AG04450 (cell line): ENCODE data around the gene SLC44A1. TPM values are rescaled to one million over a fixed set of nuclear protein-coding genes. Genes with fewer than 3 reads are reported as not detected.

Source experiments
- CTCF ChIA-PET: fragments of 300-600, 350-600 bp; formaldehyde crosslinking; extraction: SDS; loops from one replicate; lab custom pipeline; 2022; ENCODE audit warnings: antibody characterized with exemption, inconsistent platforms; lab: Charles Lee
- POLR2A ChIA-PET: fragments of 350-600 bp; formaldehyde crosslinking; extraction: SDS; loops from one replicate; lab custom pipeline; 2021; ENCODE audit warnings: antibody characterized with exemption, inconsistent platforms; lab: Yijun Ruan, JAX
- DNase-seq: peaks from one replicate; pipeline ENCODE4 v3.0.0-alpha.2; 2011; ENCODE audit warnings: low read depth, low spot score
- H3K27ac ChIP-seq: one replicate; pipeline ENCODE4 v1.5.1; 2012; ENCODE audit warnings: low read depth, low read length, control low read depth
- H3K27me3 ChIP-seq: one replicate; pipeline ENCODE4 v1.6.0; 2012; ENCODE audit warnings: low read length; ENCODE audit not compliant: control insufficient read depth, insufficient read depth
- H3K4me3 ChIP-seq: 2 replicates; pipeline ENCODE4 v1.5.1; 2011; ENCODE audit warnings: mild to moderate bottlenecking, low read depth, low read length, control low read depth
- H3K9me3 ChIP-seq: 2 replicates; pipeline ENCODE4 v1.5.1; 2012; ENCODE audit warnings: low read length; ENCODE audit not compliant: control insufficient read depth, insufficient read depth
- polyA plus RNA-seq: library from polyadenylated mRNA; depleted of rRNA; stranded (reverse); fragments of >200 nt; gene quantifications from 2 replicates; pipeline ENCODE4 v1.2.3, GENCODE V29; 2011
- TF ChIP-seq, protein P1 (sequence below): IDR thresholded peaks from 2 replicates; pipeline ENCODE4 v1.5.1; 2011; ENCODE audit warnings: low read depth, low read length, control low read depth, inconsistent platforms

The SLC44A1 gene
- polyA plus RNA-seq, 1 experiment, result 15.6 TPM

DNA sequence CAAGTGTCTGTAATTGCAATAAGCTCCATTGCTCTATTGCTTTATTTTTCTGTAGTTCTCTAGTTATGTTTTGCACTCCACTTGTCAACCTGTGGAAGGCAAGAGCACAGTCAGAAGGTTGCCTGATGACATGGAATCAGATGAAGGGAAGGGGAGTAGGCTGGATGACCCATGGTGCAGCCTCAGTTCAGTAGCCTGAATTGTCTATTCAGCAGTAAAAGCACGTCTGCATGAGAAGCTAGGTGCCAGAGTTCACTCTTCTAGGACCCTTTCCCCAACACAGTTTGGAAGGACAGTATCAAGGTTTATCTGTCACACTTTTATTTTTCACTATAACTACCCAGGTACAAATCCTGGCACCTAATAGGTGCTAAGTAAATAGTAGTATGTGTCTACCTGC lies 39.3 kb downstream of the SLC44A1 start:
- H3K27ac ChIP-seq, result no peak overlapping the region
- TF ChIP-seq, protein P1, sequence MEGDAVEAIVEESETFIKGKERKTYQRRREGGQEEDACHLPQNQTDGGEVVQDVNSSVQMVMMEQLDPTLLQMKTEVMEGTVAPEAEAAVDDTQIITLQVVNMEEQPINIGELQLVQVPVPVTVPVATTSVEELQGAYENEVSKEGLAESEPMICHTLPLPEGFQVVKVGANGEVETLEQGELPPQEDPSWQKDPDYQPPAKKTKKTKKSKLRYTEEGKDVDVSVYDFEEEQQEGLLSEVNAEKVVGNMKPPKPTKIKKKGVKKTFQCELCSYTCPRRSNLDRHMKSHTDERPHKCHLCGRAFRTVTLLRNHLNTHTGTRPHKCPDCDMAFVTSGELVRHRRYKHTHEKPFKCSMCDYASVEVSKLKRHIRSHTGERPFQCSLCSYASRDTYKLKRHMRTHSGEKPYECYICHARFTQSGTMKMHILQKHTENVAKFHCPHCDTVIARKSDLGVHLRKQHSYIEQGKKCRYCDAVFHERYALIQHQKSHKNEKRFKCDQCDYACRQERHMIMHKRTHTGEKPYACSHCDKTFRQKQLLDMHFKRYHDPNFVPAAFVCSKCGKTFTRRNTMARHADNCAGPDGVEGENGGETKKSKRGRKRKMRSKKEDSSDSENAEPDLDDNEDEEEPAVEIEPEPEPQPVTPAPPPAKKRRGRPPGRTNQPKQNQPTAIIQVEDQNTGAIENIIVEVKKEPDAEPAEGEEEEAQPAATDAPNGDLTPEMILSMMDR, result no peak
- H3K4me3 ChIP-seq, result no peak overlapping the region
- CTCF ChIA-PET, result interaction anchor here (0.5 to 0.7 kb wide), 2 partner anchors 8 to 161 kb away, joined by 3 to 4 read pairs; no protein-coding TSS in a partner anchor
- no peaks in the 10 kb centered on the region for H3K9me3 ChIP-seq
- POLR2A ChIA-PET, result no interaction called here
- DNase-seq, result no peak
- H3K27me3 ChIP-seq, result no peaks in the 10 kb centered on the region

DNA sequence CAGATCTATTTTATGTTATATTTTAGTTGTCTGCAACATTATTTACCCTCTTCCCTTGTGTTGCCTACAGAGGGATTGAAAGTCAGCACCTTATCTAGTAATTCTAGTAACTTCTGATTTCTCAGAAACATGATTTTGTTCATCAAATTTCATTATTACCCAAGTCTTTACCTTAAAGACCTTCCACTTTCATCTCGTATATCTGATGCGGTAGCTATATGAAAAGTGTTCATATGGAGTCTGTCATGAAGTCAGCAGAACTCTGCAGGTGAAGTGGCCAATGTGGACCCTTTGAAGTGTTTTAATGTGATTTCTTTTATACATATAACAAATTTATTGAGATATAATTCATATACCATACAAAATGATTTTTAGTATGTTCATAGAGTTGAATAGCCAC lies 40.0 kb downstream of the SLC44A1 start:
- TF ChIP-seq, protein P1, result no peak
- H3K4me3 ChIP-seq, result no peak overlapping the region
- no peak for DNase-seq
- CTCF ChIA-PET, result interaction anchor here (0.5 to 0.7 kb wide), 2 partner anchors 9 to 160 kb away, joined by 3 to 4 read pairs; no protein-coding TSS in a partner anchor
- POLR2A ChIA-PET, result no interaction called here
- no peak overlapping the region for H3K27ac ChIP-seq
- H3K9me3 ChIP-seq, result no peaks in the 10 kb centered on the region
- H3K27me3 ChIP-seq, result no peaks in the 10 kb centered on the region

DNA sequence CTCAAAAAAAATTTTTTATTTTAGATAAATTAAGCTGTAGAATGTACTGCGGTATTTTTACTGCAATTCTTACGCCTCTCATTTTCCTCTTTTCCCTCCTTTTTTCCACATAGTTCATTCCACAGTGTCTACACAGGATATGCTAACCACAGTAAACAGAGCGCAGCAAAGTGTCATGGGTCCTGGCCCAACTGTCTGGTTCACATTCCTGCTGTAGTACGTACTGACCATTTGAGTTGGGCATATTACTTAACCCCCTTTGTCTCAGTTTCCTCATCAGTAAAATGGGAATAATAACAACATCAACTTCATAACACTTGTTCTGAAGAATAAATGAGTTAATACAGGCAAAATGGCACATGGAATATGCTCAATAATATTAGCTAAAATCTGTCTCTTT lies 41.6 kb downstream of the SLC44A1 start:
- CTCF ChIA-PET, result no interaction called here
- DNase-seq, result no peak
- no peak overlapping the region for H3K27ac ChIP-seq

DNA sequence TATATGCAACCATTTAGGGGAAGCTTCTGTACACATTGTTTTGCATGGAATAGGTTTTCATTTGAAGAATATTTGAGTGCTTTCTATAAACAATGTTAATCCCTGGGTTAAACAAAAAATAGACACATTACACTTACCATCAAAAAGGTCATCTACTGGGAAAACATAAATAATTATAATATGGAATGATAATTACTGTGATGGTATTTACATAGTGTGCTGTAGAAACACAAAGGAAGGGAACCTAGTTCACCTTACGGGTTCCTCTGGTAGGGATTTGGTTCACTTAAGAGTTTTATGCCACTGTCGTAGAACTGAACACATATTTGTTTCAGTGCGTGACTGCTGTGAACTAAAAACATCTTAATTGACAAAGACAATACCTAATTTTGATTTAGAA lies 44.9 kb downstream of the SLC44A1 start:
- TF ChIP-seq, protein P1, result no peak
- CTCF ChIA-PET, result no interaction called here
- Histone ChIP-seq H3K4me3 (no peak overlapping the region), H3K27ac (no peak overlapping the region), H3K9me3 (no peaks in the 10 kb centered on the region), H3K27me3 (no peaks in the 10 kb centered on the region)
- POLR2A ChIA-PET, result no interaction called here
- DNase-seq, result no peak

More for the DNA sequence above, 41.6 kb downstream of the SLC44A1 start:
- H3K9me3 ChIP-seq, result no peaks in the 10 kb centered on the region
- POLR2A ChIA-PET, result no interaction called here
- H3K27me3 ChIP-seq, result no peaks in the 10 kb centered on the region
- TF ChIP-seq, protein P1, result no peak
- no peak overlapping the region for H3K4me3 ChIP-seq

DNA sequence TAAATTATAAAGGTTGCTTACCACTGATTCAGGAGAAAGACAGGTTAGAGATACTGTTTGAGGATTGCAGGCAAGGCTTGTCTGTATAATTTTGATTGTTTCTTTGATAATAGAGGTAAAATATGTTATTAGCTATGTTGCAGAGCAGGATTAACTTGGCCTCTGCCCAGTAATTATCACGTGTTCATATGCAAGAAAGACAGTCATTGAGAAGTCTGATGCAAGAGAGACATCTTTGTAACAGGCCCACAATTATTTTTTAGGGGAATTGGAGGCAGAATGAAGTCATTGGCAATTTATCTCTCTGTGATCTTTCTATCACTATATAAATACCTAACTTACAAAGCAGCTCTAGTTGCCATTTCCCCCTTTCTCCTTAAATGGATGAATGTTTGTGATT lies 46.0 kb downstream of the SLC44A1 start:
- no peak overlapping the region for H3K4me3 ChIP-seq
- H3K9me3 ChIP-seq, result no peaks in the 10 kb centered on the region
- ChIA-PET CTCF (no interaction called here), POLR2A (no interaction called here)
- no peak overlapping the region for H3K27ac ChIP-seq
- H3K27me3 ChIP-seq, result no peaks in the 10 kb centered on the region
- DNase-seq, result no peak
- TF ChIP-seq, protein P1, result no peak
